Mesothelial cell of epicardium (in vitro differentiated cells): ENCODE data around the gene NOL3. TPM values are rescaled to one million over a fixed set of nuclear protein-coding genes. Genes with fewer than 3 reads are reported as not detected.

Source experiments
- DNase-seq, 2 experiments: peaks; one replicate each; pipeline ENCODE4 v3.0.0; 2021; ENCODE audit warnings: low spot score in 2 of 2; ENCODE audit not compliant: unreplicated experiment in 2 of 2
- H3K27ac Mint-ChIP-seq: 2 replicates; pipeline ENCODE4 v1.8.0; 2021; ENCODE audit warnings: mixed read lengths
- H3K27me3 Mint-ChIP-seq: 2 replicates; pipeline ENCODE4 v1.8.0; 2021; ENCODE audit warnings: low read depth, mixed read lengths
- H3K36me3 Mint-ChIP-seq: 2 replicates; pipeline ENCODE4 v1.8.0; 2021; ENCODE audit warnings: mixed read lengths
- H3K4me1 Mint-ChIP-seq: 2 replicates; pipeline ENCODE4 v1.8.0; 2021; ENCODE audit warnings: mixed read lengths
- H3K4me3 Mint-ChIP-seq: 2 replicates; pipeline ENCODE4 v1.8.0; 2021; ENCODE audit warnings: mild to moderate bottlenecking, moderate library complexity, mixed read lengths
- H3K9me3 Mint-ChIP-seq: 2 replicates; pipeline ENCODE4 v1.8.0; 2021; ENCODE audit warnings: mixed read lengths
- total RNA-seq: library from RNA; stranded (reverse); gene quantifications from 3 replicates; pipeline ENCODE4 v1.2.1, GENCODE V29; 2021
- TF ChIP-seq, protein P1 (sequence below): fragments of 200-600 bp; sonication (generic); IDR thresholded peaks from one replicate; pipeline ENCODE4 v1.5.0; 2021; ENCODE audit warnings: antibody characterized with exemption; ENCODE audit not compliant: unreplicated experiment

NOL3 gene
- total RNA-seq, 1 donor from 2014 or later: 15.5 TPM

DNA sequence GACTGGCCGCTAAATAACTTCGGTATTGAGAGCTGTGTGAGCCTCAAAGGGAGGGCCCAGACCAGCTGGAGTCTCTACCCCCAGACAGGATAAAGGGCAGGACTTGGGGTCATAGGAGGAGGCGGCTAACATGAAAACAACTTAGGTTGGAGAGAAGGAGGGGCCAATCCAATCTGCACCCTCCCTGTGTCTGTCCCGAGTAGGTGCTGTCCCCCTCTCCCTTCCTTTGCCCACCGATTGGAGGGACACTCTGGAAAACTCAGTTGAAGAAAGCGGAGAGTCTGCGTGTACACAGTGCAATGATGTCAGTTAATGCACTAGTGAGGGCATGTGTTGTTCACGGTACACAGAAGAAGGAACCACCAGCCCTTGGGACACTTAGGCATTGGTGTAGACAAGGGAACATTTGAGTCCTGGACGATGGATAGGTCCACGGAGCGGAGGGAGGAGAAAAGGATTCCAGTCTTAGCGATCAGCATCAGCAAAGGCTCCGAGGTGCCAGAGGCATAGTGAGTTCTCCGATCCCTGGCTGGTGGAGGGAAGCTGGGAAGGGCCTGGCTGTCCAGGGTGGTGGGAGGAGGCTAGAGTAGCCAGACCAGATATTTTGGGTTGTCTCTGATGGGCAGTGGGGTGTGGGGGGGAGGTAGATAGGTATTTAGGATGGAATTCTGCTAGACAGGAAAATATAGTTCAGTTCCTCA lies 761 bp downstream of the NOL3 start:
- peaks cover 68% of the 10 kb centered on the region for H3K27me3 Mint-ChIP-seq
- no peaks in the 10 kb centered on the region for H3K9me3 Mint-ChIP-seq
- H3K4me3 Mint-ChIP-seq: peak overlapping the region; percentile 77
- TF ChIP-seq, protein P1, sequence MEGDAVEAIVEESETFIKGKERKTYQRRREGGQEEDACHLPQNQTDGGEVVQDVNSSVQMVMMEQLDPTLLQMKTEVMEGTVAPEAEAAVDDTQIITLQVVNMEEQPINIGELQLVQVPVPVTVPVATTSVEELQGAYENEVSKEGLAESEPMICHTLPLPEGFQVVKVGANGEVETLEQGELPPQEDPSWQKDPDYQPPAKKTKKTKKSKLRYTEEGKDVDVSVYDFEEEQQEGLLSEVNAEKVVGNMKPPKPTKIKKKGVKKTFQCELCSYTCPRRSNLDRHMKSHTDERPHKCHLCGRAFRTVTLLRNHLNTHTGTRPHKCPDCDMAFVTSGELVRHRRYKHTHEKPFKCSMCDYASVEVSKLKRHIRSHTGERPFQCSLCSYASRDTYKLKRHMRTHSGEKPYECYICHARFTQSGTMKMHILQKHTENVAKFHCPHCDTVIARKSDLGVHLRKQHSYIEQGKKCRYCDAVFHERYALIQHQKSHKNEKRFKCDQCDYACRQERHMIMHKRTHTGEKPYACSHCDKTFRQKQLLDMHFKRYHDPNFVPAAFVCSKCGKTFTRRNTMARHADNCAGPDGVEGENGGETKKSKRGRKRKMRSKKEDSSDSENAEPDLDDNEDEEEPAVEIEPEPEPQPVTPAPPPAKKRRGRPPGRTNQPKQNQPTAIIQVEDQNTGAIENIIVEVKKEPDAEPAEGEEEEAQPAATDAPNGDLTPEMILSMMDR: no peak
- H3K27ac Mint-ChIP-seq: peak overlapping the region; percentile 27
- H3K36me3 Mint-ChIP-seq: no peaks in the 10 kb centered on the region
- H3K4me1 Mint-ChIP-seq: peaks cover 32% of the 10 kb centered on the region
- DNase-seq: no peak

DNA sequence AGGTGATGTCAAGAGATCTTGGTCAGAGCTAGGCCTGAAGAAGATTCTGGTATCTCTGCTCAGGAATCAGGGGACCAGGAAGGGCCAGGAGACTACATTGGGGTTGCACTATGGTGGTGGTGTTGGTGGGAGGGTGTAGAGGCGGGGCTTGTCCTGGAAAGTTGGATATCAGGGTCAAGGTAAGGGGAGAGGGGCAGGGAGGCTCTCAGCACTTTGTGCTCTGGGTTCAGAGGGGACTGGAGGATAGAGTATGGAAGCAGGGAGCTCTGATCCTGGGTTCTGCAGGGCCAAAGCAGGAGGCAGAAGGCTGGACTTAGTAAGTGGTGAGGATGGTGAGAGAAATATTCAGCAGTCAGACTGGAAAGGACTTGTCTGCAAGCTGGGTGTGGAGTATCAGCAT lies 3.0 kb downstream of the NOL3 start:
- H3K27ac Mint-ChIP-seq: no peak overlapping the region
- peak overlapping the region; percentile 66 for H3K4me3 Mint-ChIP-seq
- TF ChIP-seq, protein P1: no peak
- peaks cover 39% of the 10 kb centered on the region for H3K4me1 Mint-ChIP-seq
- peaks cover 54% of the 10 kb centered on the region for H3K27me3 Mint-ChIP-seq
- H3K9me3 Mint-ChIP-seq: no peaks in the 10 kb centered on the region
- no peak for DNase-seq
- no peaks in the 10 kb centered on the region for H3K36me3 Mint-ChIP-seq

DNA sequence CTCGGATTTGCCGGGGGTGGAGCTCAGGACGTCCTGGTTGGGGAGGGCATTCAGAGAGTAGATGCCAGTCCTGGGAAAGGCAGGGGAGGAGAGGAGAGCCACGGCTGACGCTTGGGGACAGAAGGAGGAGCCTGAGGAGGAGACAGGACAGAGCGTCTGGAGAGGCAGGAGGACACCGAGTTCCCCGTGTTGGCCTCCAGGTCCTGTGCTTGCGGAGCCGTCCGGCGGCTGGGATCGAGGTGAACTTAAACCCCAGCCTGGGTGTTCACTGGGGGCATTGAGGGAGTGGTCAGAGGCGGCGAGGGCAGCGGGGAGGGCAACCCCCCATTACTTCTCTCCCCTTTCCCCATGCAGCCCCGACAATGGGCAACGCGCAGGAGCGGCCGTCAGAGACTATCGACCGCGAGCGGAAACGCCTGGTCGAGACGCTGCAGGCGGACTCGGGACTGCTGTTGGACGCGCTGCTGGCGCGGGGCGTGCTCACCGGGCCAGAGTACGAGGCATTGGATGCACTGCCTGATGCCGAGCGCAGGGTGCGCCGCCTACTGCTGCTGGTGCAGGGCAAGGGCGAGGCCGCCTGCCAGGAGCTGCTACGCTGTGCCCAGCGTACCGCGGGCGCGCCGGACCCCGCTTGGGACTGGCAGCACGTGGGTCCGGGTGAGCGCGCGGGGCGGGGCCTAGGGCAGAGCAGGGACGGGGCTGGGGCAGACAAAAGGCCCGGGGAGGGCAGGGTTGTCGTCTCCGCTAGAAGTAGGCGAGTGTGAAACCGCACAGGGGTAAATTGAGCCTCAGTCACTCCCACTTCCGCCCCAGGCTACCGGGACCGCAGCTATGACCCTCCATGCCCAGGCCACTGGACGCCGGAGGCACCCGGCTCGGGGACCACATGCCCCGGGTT lies 3.7 kb downstream of the NOL3 start:
- Mint-ChIP-seq H3K27me3 (peaks cover 51% of the 10 kb centered on the region), H3K27ac (no peak overlapping the region), H3K4me3 (peak overlapping the region; percentile 66), H3K4me1 (peaks cover 46% of the 10 kb centered on the region), H3K36me3 (peaks cover 3% of the 10 kb centered on the region), H3K9me3 (no peaks in the 10 kb centered on the region)
- no peak for DNase-seq
- TF ChIP-seq, protein P1: no peak

DNA sequence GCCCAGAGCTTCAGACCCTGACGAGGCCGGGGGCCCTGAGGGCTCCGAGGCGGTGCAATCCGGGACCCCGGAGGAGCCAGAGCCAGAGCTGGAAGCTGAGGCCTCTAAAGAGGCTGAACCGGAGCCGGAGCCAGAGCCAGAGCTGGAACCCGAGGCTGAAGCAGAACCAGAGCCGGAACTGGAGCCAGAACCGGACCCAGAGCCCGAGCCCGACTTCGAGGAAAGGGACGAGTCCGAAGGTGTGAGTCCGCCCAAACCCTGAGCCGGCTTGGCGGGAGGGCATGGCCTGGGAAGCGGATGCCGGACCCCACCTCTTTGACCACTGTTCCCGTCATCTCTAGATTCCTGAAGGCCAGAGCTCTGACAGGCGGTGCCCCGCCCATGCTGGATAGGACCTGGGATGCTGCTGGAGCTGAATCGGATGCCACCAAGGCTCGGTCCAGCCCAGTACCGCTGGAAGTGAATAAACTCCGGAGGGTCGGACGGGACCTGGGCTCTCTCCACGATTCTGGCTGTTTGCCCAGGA lies 4.4 kb downstream of the NOL3 start:
- TF ChIP-seq, protein P1: no peak
- H3K4me3 Mint-ChIP-seq: no peak overlapping the region
- H3K36me3 Mint-ChIP-seq: peaks cover 3% of the 10 kb centered on the region
- peaks cover 44% of the 10 kb centered on the region for H3K27me3 Mint-ChIP-seq
- peaks cover 41% of the 10 kb centered on the region for H3K4me1 Mint-ChIP-seq
- DNase-seq: no peak
- H3K27ac Mint-ChIP-seq: no peak overlapping the region
- H3K9me3 Mint-ChIP-seq: no peaks in the 10 kb centered on the region

DNA sequence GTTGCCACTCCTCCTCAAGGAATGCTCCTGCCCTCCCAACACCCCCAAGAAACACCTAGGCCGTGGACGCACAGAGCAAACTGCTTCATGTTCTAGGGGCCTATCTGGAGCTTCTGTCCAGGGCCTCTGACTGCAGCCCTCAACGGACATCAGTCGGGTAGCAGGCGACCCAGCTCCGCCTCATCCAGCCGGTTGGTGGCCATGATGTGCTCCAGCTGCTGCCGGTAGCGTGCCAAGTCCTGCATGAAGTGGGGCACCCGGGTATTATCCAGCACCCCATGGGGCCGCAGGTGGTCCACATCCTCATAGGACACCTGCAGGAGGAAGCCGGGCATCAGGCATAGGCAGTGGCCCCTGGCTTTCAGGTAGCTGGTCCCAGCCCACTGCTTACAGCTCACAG lies 6.3 kb downstream of the NOL3 start:
- peaks cover 26% of the 10 kb centered on the region for H3K4me1 Mint-ChIP-seq
- H3K27me3 Mint-ChIP-seq: peaks cover 40% of the 10 kb centered on the region
- no peak for DNase-seq
- peak overlapping the region; percentile 3 for H3K4me3 Mint-ChIP-seq
- no peak overlapping the region for H3K27ac Mint-ChIP-seq
- no peaks in the 10 kb centered on the region for H3K9me3 Mint-ChIP-seq
- peaks cover 3% of the 10 kb centered on the region for H3K36me3 Mint-ChIP-seq
- TF ChIP-seq, protein P1: no peak
